WERI-Rb-1 (cell line): ENCODE results near the gene AADAC.
"Not testable (repeated sequence)": the region's sequence is repeated elsewhere in the genome, so short reads cannot be mapped to it uniquely, and the experiment has no call there.

Experiments used
- DNase-seq: peaks from one replicate; pipeline ENCODE4 v3.0.0-alpha.2; 2020
- H3K27ac ChIP-seq: fragments of 250-450 bp; sonication (Bioruptor Pico); 2 replicates; pipeline ENCODE4 v1.5.1; 2020; ENCODE audit warnings: mild to moderate bottlenecking, moderate library complexity
- H3K27me3 ChIP-seq: fragments of 250-450 bp; sonication (Bioruptor Pico); 2 replicates; pipeline ENCODE4 v1.5.1; 2021; ENCODE audit warnings: mild to moderate bottlenecking, low read depth, moderate library complexity; ENCODE audit not compliant: insufficient read depth, severe bottlenecking
- H3K36me3 ChIP-seq: fragments of 250-450 bp; sonication (Bioruptor Pico); 2 replicates; pipeline ENCODE4 v1.5.1; 2020; ENCODE audit warnings: mild to moderate bottlenecking, moderate library complexity
- H3K4me3 ChIP-seq: 2 replicates; pipeline ENCODE4 v1.5.1; 2011; ENCODE audit warnings: low read depth, mild to moderate bottlenecking, control low read depth, low read length
- H3K9me3 ChIP-seq: fragments of 250-450 bp; sonication (Bioruptor Pico); 2 replicates; pipeline ENCODE4 v1.5.1; 2021; ENCODE audit warnings: mild to moderate bottlenecking, moderate library complexity; ENCODE audit not compliant: severe bottlenecking
- TF ChIP-seq, protein P1 (sequence below): IDR thresholded peaks from 2 replicates; pipeline ENCODE4 v1.5.1; 2011; ENCODE audit warnings: low read depth, mild to moderate bottlenecking, control low read depth, inconsistent platforms, low read length

Gene AADAC

DNA sequence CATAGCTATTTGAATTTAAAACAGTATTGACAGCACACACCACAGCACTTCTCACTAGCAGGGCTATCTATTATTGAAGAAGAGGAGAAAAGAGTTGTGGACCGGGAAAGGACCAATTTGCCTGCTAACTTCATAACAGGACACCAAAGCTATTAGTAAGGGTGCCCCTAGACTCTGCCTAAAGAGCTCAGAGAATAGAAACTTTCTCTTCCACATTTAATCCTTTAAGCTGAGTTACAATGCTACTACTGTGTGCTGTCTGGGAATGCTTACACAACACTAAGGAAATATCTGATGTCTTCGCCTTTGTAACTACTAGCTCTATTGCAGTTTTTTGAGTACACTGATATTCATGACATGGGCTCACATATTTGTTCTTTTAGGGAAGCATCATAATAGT lies 13.5 kb upstream of the AADAC start:
- Histone ChIP-seq H3K9me3 (no peaks in the 10 kb centered on the region), H3K36me3 (no peaks in the 10 kb centered on the region)

DNA sequence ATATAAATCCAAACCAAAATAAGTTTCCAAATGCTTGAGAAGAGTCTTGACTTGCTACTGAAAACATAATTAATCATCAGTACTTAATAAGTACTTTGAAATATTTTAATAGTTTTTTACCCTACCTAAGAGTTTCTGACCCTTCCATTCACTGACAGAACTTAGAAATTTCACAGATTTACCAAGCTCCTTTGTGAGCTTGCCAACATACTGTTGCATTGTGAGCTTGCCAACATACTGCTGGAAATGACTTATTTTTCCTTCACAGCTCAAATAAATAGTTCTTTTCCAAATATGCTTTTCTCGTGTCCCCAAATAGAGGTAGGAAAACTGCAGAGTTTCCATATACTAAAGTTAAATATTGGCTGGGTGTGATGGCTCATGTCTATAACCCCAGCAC lies 9.6 kb upstream of the AADAC start:
- no peak for DNase-seq
- TF ChIP-seq, protein P1, sequence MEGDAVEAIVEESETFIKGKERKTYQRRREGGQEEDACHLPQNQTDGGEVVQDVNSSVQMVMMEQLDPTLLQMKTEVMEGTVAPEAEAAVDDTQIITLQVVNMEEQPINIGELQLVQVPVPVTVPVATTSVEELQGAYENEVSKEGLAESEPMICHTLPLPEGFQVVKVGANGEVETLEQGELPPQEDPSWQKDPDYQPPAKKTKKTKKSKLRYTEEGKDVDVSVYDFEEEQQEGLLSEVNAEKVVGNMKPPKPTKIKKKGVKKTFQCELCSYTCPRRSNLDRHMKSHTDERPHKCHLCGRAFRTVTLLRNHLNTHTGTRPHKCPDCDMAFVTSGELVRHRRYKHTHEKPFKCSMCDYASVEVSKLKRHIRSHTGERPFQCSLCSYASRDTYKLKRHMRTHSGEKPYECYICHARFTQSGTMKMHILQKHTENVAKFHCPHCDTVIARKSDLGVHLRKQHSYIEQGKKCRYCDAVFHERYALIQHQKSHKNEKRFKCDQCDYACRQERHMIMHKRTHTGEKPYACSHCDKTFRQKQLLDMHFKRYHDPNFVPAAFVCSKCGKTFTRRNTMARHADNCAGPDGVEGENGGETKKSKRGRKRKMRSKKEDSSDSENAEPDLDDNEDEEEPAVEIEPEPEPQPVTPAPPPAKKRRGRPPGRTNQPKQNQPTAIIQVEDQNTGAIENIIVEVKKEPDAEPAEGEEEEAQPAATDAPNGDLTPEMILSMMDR = no peak
- H3K9me3 ChIP-seq = no peaks in the 10 kb centered on the region
- peaks cover 54% of the 10 kb centered on the region for H3K27me3 ChIP-seq
- no peaks in the 10 kb centered on the region for H3K36me3 ChIP-seq
- no peak overlapping the region for H3K27ac ChIP-seq
- H3K4me3 ChIP-seq = no peak overlapping the region

More for the DNA sequence above, 13.5 kb upstream of the AADAC start:
- H3K4me3 ChIP-seq = no peak overlapping the region
- TF ChIP-seq, protein P1 = no peak
- peaks cover 55% of the 10 kb centered on the region for H3K27me3 ChIP-seq
- H3K27ac ChIP-seq = no peak overlapping the region
- DNase-seq = no peak

DNA sequence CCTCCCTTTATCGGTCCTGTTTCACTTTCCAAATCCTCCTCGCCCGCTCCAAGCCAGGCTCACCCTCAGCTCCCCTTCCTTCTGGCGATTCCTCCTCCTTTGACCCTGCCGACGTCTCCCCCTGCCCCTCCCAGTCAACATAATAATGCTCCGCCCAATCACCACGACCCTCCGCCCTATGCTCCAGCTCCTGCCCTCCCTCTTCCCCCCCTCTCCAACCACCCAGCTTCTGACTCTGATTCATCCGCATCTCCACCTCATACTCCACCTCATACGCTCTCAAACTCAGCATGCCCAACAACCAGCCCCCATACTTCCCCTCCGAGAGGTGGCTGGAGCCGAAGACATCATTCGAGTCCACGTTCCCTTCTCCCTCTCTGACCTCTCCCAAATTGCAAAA lies 7.1 kb upstream of the AADAC start:
- Histone ChIP-seq H3K9me3 (no peaks in the 10 kb centered on the region), H3K4me3 (no peak overlapping the region), H3K27ac (no peak overlapping the region), H3K36me3 (no peaks in the 10 kb centered on the region), H3K27me3 (peaks cover 49% of the 10 kb centered on the region)
- TF ChIP-seq, protein P1 = no peak
- no peak for DNase-seq

DNA sequence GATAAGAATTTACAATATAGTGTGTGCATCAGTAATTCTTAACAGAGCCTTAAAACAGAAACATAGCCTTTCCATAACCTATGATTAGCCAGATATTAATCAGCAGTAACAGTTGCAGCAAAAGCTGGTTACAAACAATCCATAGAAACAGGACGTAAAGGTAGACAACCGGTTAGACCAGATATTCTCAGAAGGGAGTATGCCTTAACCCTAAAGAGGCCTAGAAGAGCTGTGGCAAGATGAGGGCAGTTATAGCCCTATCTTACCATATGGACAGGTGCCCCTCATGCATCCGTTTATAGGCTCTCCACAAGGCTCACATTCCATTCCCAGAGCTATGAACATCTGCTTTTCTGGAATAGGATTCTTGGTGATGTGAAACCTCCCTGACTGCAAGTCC lies 5.0 kb upstream of the AADAC start:
- H3K36me3 ChIP-seq, H3K9me3 ChIP-seq, H3K4me3 ChIP-seq, H3K27ac ChIP-seq, DNase-seq: not testable (repeated sequence)
- peaks cover 45% of the 10 kb centered on the region for H3K27me3 ChIP-seq

DNA sequence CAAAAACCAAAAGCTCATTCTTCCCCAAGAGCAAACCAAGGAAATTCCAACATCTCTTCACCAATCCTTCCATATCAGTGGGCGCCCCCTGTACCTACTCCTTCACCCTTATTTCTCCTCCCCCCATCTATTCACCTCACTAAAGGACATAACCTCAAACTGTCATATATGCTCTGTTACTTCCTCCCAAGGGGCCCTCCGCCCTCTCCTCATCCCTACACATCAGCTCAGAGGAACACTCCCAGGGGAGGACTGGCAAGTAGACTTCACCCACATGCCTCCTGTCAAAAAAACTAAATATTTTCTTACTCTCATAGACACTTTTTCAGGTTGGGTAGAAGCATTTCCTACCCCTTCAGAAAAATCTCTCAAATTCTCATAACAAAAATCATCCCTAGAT lies 2.4 kb upstream of the AADAC start:
- no peak for DNase-seq
- H3K4me3 ChIP-seq = no peak overlapping the region
- H3K36me3 ChIP-seq = no peaks in the 10 kb centered on the region
- peaks cover 47% of the 10 kb centered on the region for H3K27me3 ChIP-seq
- no peaks in the 10 kb centered on the region for H3K9me3 ChIP-seq
- TF ChIP-seq, protein P1 = no peak
- H3K27ac ChIP-seq = no peak overlapping the region

DNA sequence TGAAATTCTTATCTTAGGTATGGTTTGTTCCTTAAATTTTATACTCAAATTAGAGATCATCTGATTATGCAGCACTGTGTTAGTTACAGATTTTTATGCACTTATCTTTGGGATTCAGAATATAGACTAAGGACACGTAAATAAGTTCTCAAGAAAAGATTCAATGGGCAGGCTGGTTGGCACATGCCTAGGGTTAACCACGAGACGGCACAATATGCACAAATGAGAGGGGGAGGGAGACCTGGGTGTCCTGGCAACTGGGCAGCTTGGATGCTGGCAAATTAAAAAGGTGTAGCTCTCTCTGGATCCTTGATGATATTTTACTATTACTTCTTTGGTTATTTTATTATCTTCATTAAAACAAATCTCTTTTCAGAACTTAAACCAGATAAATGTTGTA lies 672 bp downstream of the AADAC start:
- Histone ChIP-seq H3K27ac (no peak overlapping the region), H3K4me3 (no peak overlapping the region), H3K9me3 (no peaks in the 10 kb centered on the region), H3K36me3 (no peaks in the 10 kb centered on the region), H3K27me3 (peaks cover 67% of the 10 kb centered on the region)
- TF ChIP-seq, protein P1 = no peak
- DNase-seq = no peak
